Hindlimb muscle (tissue), 1 donor: ENCODE results near the gene DBH. TPM values are rescaled to one million over a fixed set of nuclear protein-coding genes. Genes with fewer than 3 reads are reported as not detected.

Source experiments
- DNase-seq: peaks from one replicate; pipeline ENCODE4 v3.0.0-alpha.2; 2013
- polyA plus RNA-seq: library from polyadenylated mRNA; unstranded; fragments of 120-200 nt; gene quantifications from one replicate; pipeline ENCODE4 v1.2.1, GENCODE V29; 2013; ENCODE audit not compliant: insufficient read length

DBH gene
- polyA plus RNA-seq, 1 donor: 0.54 TPM

GRCh38 chr9:133645021-133645765 is 9.0 kb downstream of the DBH start:
- DNase-seq: no peak

- no peak for DNase-seq
Measured at GRCh38 chr9:133647148-133647547, 11.0 kb downstream of the DBH start.

- DNase-seq: no peak
Measured at GRCh38 chr9:133647765-133648469, 11.8 kb downstream of the DBH start.

- DNase-seq: no peak
Measured at GRCh38 chr9:133649194-133649593, 13.0 kb downstream of the DBH start.

- no peak for DNase-seq
Measured at GRCh38 chr9:133650026-133650425, 13.9 kb downstream of the DBH start.

GRCh38 chr9:133653638-133654037 is 17.5 kb downstream of the DBH start:
- DNase-seq: no peak

- DNase-seq: no peak
Measured at GRCh38 chr9:133654736-133655657, 18.8 kb downstream of the DBH start.

GRCh38 chr9:133655701-133656100 is 19.5 kb downstream of the DBH start:
- DNase-seq: no peak

GRCh38 chr9:133656211-133657119 is 20.3 kb downstream of the DBH start:
- no peak for DNase-seq

- DNase-seq: no peak
Measured at GRCh38 chr9:133657120-133657661, 21.0 kb downstream of the DBH start.

- no peak for DNase-seq
Measured at GRCh38 chr9:133658442-133659431, 22.6 kb downstream of the DBH start.

- no peak for DNase-seq
Measured at GRCh38 chr9:133659516-133659915, 23.4 kb downstream of the DBH start.

GRCh38 chr9:133661846-133662540 is 25.8 kb downstream of the DBH start:
- DNase-seq: no peak

- no peak for DNase-seq
Measured at GRCh38 chr9:133664173-133665050, 28.2 kb downstream of the DBH start.

GRCh38 chr9:133665096-133665495 is 28.9 kb downstream of the DBH start:
- no peak for DNase-seq

GRCh38 chr9:133665535-133665934 is 29.4 kb downstream of the DBH start:
- DNase-seq: no peak

- DNase-seq: no peak
Measured at GRCh38 chr9:133666387-133666786, 30.2 kb downstream of the DBH start.

GRCh38 chr9:133666845-133667244 is 30.7 kb downstream of the DBH start:
- DNase-seq: no peak
